Activated naive CD8-positive, alpha-beta T cell treated with anti-CD3 and anti-CD28 coated beads, Interleukin-2, amount 50 U/mL, for 24 hours (primary cell): ENCODE measurements around the gene STARD7.

Source experiments
- ATAC-seq: fragments of 150-1000 bp; cut with Tn5 transposase; one replicate; pipeline ENCODE4 v1.10.0; 2021
- DNase-seq: peaks from one replicate; pipeline ENCODE4 v3.0.0; 2021
- H3K27ac Mint-ChIP-seq: one replicate; pipeline ENCODE4 v1.8.0; 2021; ENCODE audit warnings: mild to moderate bottlenecking, mixed read lengths
- H3K27me3 Mint-ChIP-seq: one replicate; pipeline ENCODE4 v1.8.0; 2021; ENCODE audit warnings: mixed read lengths
- H3K36me3 Mint-ChIP-seq: one replicate; pipeline ENCODE4 v1.8.0; 2021; ENCODE audit warnings: low read depth, mixed read lengths
- H3K4me1 Mint-ChIP-seq: one replicate; pipeline ENCODE4 v1.8.0; 2021; ENCODE audit warnings: mixed read lengths
- H3K4me3 Mint-ChIP-seq: one replicate; pipeline ENCODE4 v1.8.0; 2021; ENCODE audit warnings: mild to moderate bottlenecking, moderate library complexity, mixed read lengths
- H3K9me3 Mint-ChIP-seq: one replicate; pipeline ENCODE4 v1.8.0; 2021; ENCODE audit warnings: mixed read lengths

The STARD7 gene

GRCh38 chr2:96214554-96214953 lies 5.9 kb upstream of the STARD7 start:
- Mint-ChIP-seq H3K36me3 (no peaks in the 10 kb centered on the region), H3K4me3 (no peak overlapping the region), H3K27ac (no peak overlapping the region), H3K4me1 (peaks cover 3% of the 10 kb centered on the region), H3K27me3 (no peaks in the 10 kb centered on the region), H3K9me3 (no peaks in the 10 kb centered on the region)
- no peak for ATAC-seq
- DNase-seq = no peak

- ATAC-seq = no peak
- Mint-ChIP-seq H3K4me3 (no peak overlapping the region), H3K9me3 (no peaks in the 10 kb centered on the region), H3K27ac (no peak overlapping the region), H3K36me3 (no peaks in the 10 kb centered on the region), H3K27me3 (no peaks in the 10 kb centered on the region), H3K4me1 (peaks cover 6% of the 10 kb centered on the region)
- no peak for DNase-seq
These were observed 4.8 kb upstream of the STARD7 start for GRCh38 chr2:96213379-96213778.

- peaks cover 12% of the 10 kb centered on the region for H3K4me1 Mint-ChIP-seq
- no peak for ATAC-seq
- no peak overlapping the region for H3K27ac Mint-ChIP-seq
- no peak overlapping the region for H3K4me3 Mint-ChIP-seq
- H3K36me3 Mint-ChIP-seq = peaks cover 6% of the 10 kb centered on the region
- no peaks in the 10 kb centered on the region for H3K9me3 Mint-ChIP-seq
- H3K27me3 Mint-ChIP-seq = no peaks in the 10 kb centered on the region
- no peak for DNase-seq
These were observed 3.7 kb upstream of the STARD7 start for GRCh38 chr2:96212339-96212738.

GRCh38 chr2:96209729-96210085 lies 1.1 kb upstream of the STARD7 start:
- DNase-seq = no peak
- Mint-ChIP-seq H3K27ac (peak overlapping the region; percentile 85), H3K36me3 (peaks cover 28% of the 10 kb centered on the region), H3K27me3 (no peaks in the 10 kb centered on the region), H3K9me3 (no peaks in the 10 kb centered on the region), H3K4me3 (peak overlapping the region; percentile 100), H3K4me1 (peaks cover 36% of the 10 kb centered on the region)
- ATAC-seq = no peak

GRCh38 chr2:96209011-96209728 lies 543 bp upstream of the STARD7 start:
- DNase-seq (no peak), ATAC-seq (no peak)
- peak overlapping the region; percentile 100 for H3K4me3 Mint-ChIP-seq
- no peaks in the 10 kb centered on the region for H3K9me3 Mint-ChIP-seq
- peaks cover 41% of the 10 kb centered on the region for H3K4me1 Mint-ChIP-seq
- no peaks in the 10 kb centered on the region for H3K27me3 Mint-ChIP-seq
- peaks cover 31% of the 10 kb centered on the region for H3K36me3 Mint-ChIP-seq
- H3K27ac Mint-ChIP-seq = peak overlapping the region; percentile 85

- Mint-ChIP-seq H3K9me3 (no peaks in the 10 kb centered on the region), H3K27ac (peak overlapping the region; percentile 96), H3K27me3 (no peaks in the 10 kb centered on the region), H3K4me1 (peaks cover 55% of the 10 kb centered on the region), H3K36me3 (peaks cover 44% of the 10 kb centered on the region), H3K4me3 (peak overlapping the region; percentile 100)
- ATAC-seq = no peak
- DNase-seq = no peak
These were observed 869 bp downstream of the STARD7 start for GRCh38 chr2:96207774-96208142.

- peak overlapping the region; percentile 100 for H3K4me3 Mint-ChIP-seq
- no peak for ATAC-seq
- H3K36me3 Mint-ChIP-seq = peaks cover 44% of the 10 kb centered on the region
- peak overlapping the region; percentile 96 for H3K27ac Mint-ChIP-seq
- H3K9me3 Mint-ChIP-seq = no peaks in the 10 kb centered on the region
- peaks cover 60% of the 10 kb centered on the region for H3K4me1 Mint-ChIP-seq
- H3K27me3 Mint-ChIP-seq = no peaks in the 10 kb centered on the region
- no peak for DNase-seq
These were observed 1.4 kb downstream of the STARD7 start for GRCh38 chr2:96207073-96207773.

- Mint-ChIP-seq H3K4me3 (peak overlapping the region; percentile 76), H3K27ac (peak overlapping the region; percentile 40), H3K9me3 (no peaks in the 10 kb centered on the region), H3K4me1 (peaks cover 69% of the 10 kb centered on the region), H3K27me3 (no peaks in the 10 kb centered on the region), H3K36me3 (peaks cover 44% of the 10 kb centered on the region)
- DNase-seq = no peak
- no peak for ATAC-seq
These were observed 2.7 kb downstream of the STARD7 start for GRCh38 chr2:96205888-96206287.

GRCh38 chr2:96204836-96205624 lies 3.6 kb downstream of the STARD7 start:
- DNase-seq = no peak
- peak overlapping the region; percentile 71 for H3K27ac Mint-ChIP-seq
- ATAC-seq = no peak
- H3K4me3 Mint-ChIP-seq = peak overlapping the region; percentile 76
- H3K4me1 Mint-ChIP-seq = peaks cover 76% of the 10 kb centered on the region
- peaks cover 45% of the 10 kb centered on the region for H3K36me3 Mint-ChIP-seq
- no peaks in the 10 kb centered on the region for H3K27me3 Mint-ChIP-seq
- H3K9me3 Mint-ChIP-seq = no peaks in the 10 kb centered on the region

GRCh38 chr2:96203130-96204028 lies 5.2 kb downstream of the STARD7 start:
- H3K4me3 Mint-ChIP-seq = peak overlapping the region; percentile 76
- ATAC-seq = no peak
- no peak for DNase-seq
- peak overlapping the region; percentile 33 for H3K27ac Mint-ChIP-seq
- H3K9me3 Mint-ChIP-seq = no peaks in the 10 kb centered on the region
- H3K27me3 Mint-ChIP-seq = no peaks in the 10 kb centered on the region
- H3K4me1 Mint-ChIP-seq = peaks cover 85% of the 10 kb centered on the region
- peaks cover 54% of the 10 kb centered on the region for H3K36me3 Mint-ChIP-seq

GRCh38 chr2:96202152-96202854 lies 6.3 kb downstream of the STARD7 start:
- no peaks in the 10 kb centered on the region for H3K27me3 Mint-ChIP-seq
- no peak overlapping the region for H3K4me3 Mint-ChIP-seq
- H3K27ac Mint-ChIP-seq = no peak overlapping the region
- H3K4me1 Mint-ChIP-seq = peaks cover 84% of the 10 kb centered on the region
- DNase-seq (no peak), ATAC-seq (no peak)
- no peaks in the 10 kb centered on the region for H3K9me3 Mint-ChIP-seq
- peaks cover 50% of the 10 kb centered on the region for H3K36me3 Mint-ChIP-seq

- no peak overlapping the region for H3K27ac Mint-ChIP-seq
- peaks cover 77% of the 10 kb centered on the region for H3K4me1 Mint-ChIP-seq
- ATAC-seq = no peak
- H3K36me3 Mint-ChIP-seq = peaks cover 43% of the 10 kb centered on the region
- no peak overlapping the region for H3K4me3 Mint-ChIP-seq
- no peak for DNase-seq
- no peaks in the 10 kb centered on the region for H3K27me3 Mint-ChIP-seq
- H3K9me3 Mint-ChIP-seq = no peaks in the 10 kb centered on the region
These were observed 7.3 kb downstream of the STARD7 start for GRCh38 chr2:96201338-96201737.

GRCh38 chr2:96198921-96199320 lies 9.7 kb downstream of the STARD7 start:
- Mint-ChIP-seq H3K4me3 (no peak overlapping the region), H3K4me1 (peaks cover 53% of the 10 kb centered on the region), H3K27me3 (no peaks in the 10 kb centered on the region), H3K9me3 (no peaks in the 10 kb centered on the region), H3K27ac (peak overlapping the region; percentile 7), H3K36me3 (peaks cover 39% of the 10 kb centered on the region)
- no peak for DNase-seq
- no peak for ATAC-seq
